HepG2 (cell line): ENCODE data around the gene PASK. TPM values are rescaled to one million over a fixed set of nuclear protein-coding genes. Genes with fewer than 3 reads are reported as not detected.

Source experiments
- ARID4A ChIP-seq: sonication (generic); formaldehyde crosslinking; IDR thresholded peaks from 2 replicates; pipeline ENCODE4 v1.5.0; 2020; ENCODE audit warnings: mild to moderate bottlenecking, missing genetic modification reagents, borderline replicate concordance
- FOXP4 ChIP-seq: sonication (generic); formaldehyde crosslinking; IDR thresholded peaks from 2 replicates; pipeline ENCODE4 v1.4.0; 2020; ENCODE audit warnings: missing genetic modification reagents
- HIVEP1 ChIP-seq: sonication (generic); formaldehyde crosslinking; IDR thresholded peaks from 2 replicates; pipeline ENCODE4 v1.4.0; 2020; ENCODE audit warnings: mild to moderate bottlenecking, missing genetic modification reagents
- HMGXB4 ChIP-seq, 2 experiments: sonication (generic) in 1 of 2; formaldehyde crosslinking in 1 of 2; IDR thresholded peaks; 2 replicates each; pipeline versions ENCODE4 v1.4.0 to v1.6.1; 2018 to 2020; ENCODE audit warnings: missing genetic modification reagents in 2 of 2, borderline replicate concordance in 1 of 2, low read depth in 1 of 2, mild to moderate bottlenecking in 1 of 2, missing biosample characterization in 1 of 2
- RXRA ChIP-seq: sonication (generic); formaldehyde crosslinking; IDR thresholded peaks from 2 replicates; pipeline ENCODE4 v1.5.1; 2020; ENCODE audit warnings: missing genetic modification reagents
- SRF ChIP-seq: IDR thresholded peaks from 2 replicates; pipeline ENCODE4 v1.6.1; 2011; ENCODE audit warnings: mild to moderate bottlenecking, low read depth, low read length, moderate library complexity
- ZFAT ChIP-seq: sonication (generic); formaldehyde crosslinking; conservative IDR thresholded peaks from 2 replicates; pipeline ENCODE4 v1.8.1; 2023; ENCODE audit warnings: missing genetic modification reagents, inconsistent platforms
- ZFY ChIP-seq: sonication (generic); formaldehyde crosslinking; IDR thresholded peaks from 2 replicates; pipeline ENCODE4 v1.4.0; 2020; ENCODE audit warnings: missing genetic modification reagents
- ZNF343 ChIP-seq: sonication (generic); formaldehyde crosslinking; IDR thresholded peaks from 2 replicates; pipeline ENCODE4 v1.4.0; 2020; ENCODE audit warnings: mild to moderate bottlenecking, missing genetic modification reagents
- ZNF501 ChIP-seq: sonication (generic); formaldehyde crosslinking; IDR thresholded peaks from 2 replicates; pipeline ENCODE4 v1.5.1; 2020; ENCODE audit warnings: mild to moderate bottlenecking, moderate library complexity, missing genetic modification reagents
- ZSCAN22 ChIP-seq: sonication (generic); formaldehyde crosslinking; IDR thresholded peaks from 2 replicates; pipeline ENCODE4 v1.4.0; 2020; ENCODE audit warnings: mild to moderate bottlenecking, missing genetic modification reagents
- polyA plus RNA-seq, 8 experiments: library from polyadenylated mRNA; depleted of rRNA in 3 of 8; stranded (reverse) in 7 of 8; unstranded in 1 of 8; fragments of >200 nt; fragmentation: Illumina TruSeq in 4 of 8; extraction: Trizol in 4 of 8; gene quantifications; 2 replicates each; pipeline versions ENCODE4 v1.2.1 to v1.2.3, GENCODE V29; 2011 to 2016; ENCODE audit warnings: low read depth in 4 of 8, missing spikeins in 1 of 8, mixed read lengths in 1 of 8; ENCODE audit not compliant: insufficient read depth in 1 of 8
- total RNA-seq, 5 experiments: library from RNA; depleted of rRNA; stranded (reverse); fragments of >200 nt; fragmentation: Illumina TruSeq; extraction: Trizol; gene quantifications; 2 replicates each; pipeline ENCODE4 v1.2.3, GENCODE V29; 2016; ENCODE audit warnings: low read depth in 1 of 5
- TF ChIP-seq, protein P1 (sequence below): sonication (generic); formaldehyde crosslinking; IDR thresholded peaks from 2 replicates; pipeline ENCODE4 v1.4.0; 2020; ENCODE audit warnings: missing genetic modification reagents
- TF ChIP-seq, protein P2 (sequence below): sonication (generic); formaldehyde crosslinking; IDR thresholded peaks from 2 replicates; pipeline ENCODE4 v1.5.1; 2020; ENCODE audit warnings: mild to moderate bottlenecking, missing genetic modification reagents, borderline replicate concordance

The PASK gene
- total and polyA plus RNA-seq, 2 of the 13 experiments (the other 11 are each of a cell fraction or from before 2014, with no cell fraction given) = 6.9 to 17.0 TPM

DNA sequence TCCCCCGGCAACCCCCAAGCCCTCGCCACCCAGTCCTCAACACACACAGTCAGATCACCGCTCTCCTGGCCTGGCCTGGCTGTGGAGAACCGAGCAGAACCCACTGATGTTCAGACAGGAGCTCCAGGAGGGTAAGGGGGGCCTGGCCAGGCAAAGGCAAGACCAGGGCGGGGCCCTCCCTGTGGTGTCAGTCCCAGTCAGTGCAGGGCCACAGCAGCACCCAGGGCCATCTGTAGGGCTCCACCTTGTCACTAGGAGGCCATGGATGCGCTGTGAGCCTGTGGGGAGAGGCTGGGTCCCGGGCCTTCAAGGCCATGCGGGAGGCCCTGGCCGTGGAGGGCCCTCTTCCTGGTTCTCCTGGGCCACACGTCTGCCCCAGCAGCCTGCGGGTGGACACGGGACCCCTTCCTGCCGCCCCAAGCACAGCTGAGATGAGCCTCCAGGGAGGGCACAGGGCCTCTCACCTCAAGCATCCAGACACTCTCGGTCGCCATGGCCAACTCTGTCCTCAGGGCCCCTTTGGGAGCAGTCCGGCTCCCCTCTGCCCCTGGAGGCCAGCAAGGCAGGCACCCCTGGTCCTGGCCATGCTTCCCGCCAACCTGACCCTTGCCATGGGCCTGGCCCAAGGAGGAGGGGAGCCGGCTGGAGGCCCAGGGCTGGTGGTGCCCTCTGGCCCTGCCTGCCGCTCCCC lies 41.2 kb upstream of the PASK start (continued):
- TF ChIP-seq ZSCAN22 (CRISPR knock-in tag) (no peak), ARID4A (CRISPR knock-in tag) (peak; percentile 14; the same call in 1 of the 2 replicates), ZFAT (CRISPR knock-in tag) (no peak), FOXP4 (CRISPR knock-in tag) (no peak), HMGXB4 (CRISPR knock-in tag; IDR thresholded peaks at IDR 0.05; ENCODE audit: borderline replicate concordance in 1 of 2, low read depth in 1 of 2) (0 out of 4 replicates have a peak, but pooled peaks of 1 of the 2 experiments have one; percentile 30), ZNF501 (CRISPR knock-in tag) (no peak), ZNF343 (CRISPR knock-in tag) (0 out of 2 replicates have a peak, but pooled peaks have one; percentile 28), HIVEP1 (CRISPR knock-in tag) (no peak), ZFY (CRISPR knock-in tag) (peak; percentile 67; the same call in 1 of the 2 replicates), RXRA (peak; percentile 9; the same call in 1 of the 2 replicates), SRF (no peak)
- TF ChIP-seq, protein P1, sequence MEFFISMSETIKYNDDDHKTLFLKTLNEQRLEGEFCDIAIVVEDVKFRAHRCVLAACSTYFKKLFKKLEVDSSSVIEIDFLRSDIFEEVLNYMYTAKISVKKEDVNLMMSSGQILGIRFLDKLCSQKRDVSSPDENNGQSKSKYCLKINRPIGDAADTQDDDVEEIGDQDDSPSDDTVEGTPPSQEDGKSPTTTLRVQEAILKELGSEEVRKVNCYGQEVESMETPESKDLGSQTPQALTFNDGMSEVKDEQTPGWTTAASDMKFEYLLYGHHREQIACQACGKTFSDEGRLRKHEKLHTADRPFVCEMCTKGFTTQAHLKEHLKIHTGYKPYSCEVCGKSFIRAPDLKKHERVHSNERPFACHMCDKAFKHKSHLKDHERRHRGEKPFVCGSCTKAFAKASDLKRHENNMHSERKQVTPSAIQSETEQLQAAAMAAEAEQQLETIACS (CRISPR knock-in tag) = no peak
- TF ChIP-seq, protein P2, sequence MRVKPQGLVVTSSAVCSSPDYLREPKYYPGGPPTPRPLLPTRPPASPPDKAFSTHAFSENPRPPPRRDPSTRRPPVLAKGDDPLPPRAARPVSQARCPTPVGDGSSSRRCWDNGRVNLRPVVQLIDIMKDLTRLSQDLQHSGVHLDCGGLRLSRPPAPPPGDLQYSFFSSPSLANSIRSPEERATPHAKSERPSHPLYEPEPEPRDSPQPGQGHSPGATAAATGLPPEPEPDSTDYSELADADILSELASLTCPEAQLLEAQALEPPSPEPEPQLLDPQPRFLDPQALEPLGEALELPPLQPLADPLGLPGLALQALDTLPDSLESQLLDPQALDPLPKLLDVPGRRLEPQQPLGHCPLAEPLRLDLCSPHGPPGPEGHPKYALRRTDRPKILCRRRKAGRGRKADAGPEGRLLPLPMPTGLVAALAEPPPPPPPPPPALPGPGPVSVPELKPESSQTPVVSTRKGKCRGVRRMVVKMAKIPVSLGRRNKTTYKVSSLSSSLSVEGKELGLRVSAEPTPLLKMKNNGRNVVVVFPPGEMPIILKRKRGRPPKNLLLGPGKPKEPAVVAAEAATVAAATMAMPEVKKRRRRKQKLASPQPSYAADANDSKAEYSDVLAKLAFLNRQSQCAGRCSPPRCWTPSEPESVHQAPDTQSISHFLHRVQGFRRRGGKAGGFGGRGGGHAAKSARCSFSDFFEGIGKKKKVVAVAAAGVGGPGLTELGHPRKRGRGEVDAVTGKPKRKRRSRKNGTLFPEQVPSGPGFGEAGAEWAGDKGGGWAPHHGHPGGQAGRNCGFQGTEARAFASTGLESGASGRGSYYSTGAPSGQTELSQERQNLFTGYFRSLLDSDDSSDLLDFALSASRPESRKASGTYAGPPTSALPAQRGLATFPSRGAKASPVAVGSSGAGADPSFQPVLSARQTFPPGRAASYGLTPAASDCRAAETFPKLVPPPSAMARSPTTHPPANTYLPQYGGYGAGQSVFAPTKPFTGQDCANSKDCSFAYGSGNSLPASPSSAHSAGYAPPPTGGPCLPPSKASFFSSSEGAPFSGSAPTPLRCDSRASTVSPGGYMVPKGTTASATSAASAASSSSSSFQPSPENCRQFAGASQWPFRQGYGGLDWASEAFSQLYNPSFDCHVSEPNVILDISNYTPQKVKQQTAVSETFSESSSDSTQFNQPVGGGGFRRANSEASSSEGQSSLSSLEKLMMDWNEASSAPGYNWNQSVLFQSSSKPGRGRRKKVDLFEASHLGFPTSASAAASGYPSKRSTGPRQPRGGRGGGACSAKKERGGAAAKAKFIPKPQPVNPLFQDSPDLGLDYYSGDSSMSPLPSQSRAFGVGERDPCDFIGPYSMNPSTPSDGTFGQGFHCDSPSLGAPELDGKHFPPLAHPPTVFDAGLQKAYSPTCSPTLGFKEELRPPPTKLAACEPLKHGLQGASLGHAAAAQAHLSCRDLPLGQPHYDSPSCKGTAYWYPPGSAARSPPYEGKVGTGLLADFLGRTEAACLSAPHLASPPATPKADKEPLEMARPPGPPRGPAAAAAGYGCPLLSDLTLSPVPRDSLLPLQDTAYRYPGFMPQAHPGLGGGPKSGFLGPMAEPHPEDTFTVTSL (CRISPR knock-in tag) = no peak
